ENCODE data around the gene ADGRF1.
A peak's percentile ranks its signal among the peaks of the same experiment; 100 is the strongest.
"Not testable (repeated sequence)": the region's sequence is repeated elsewhere in the genome, so short reads cannot be mapped to it uniquely, and the experiment has no call there.

ADGRF1 gene

GRCh38 chr6:47042275-47042791, at the start of gene ADGRF1:
Gene ADGRF1, minus strand, starts transcription at chr6:47042332. Its CDS starts 13,271 bp downstream, at chr6:47029061.
- no peak for FAIRE-seq

- no peak for FAIRE-seq
These were observed 48.7 kb upstream of the ADGRF1 start for GRCh38 chr6:47090881-47091280.

GRCh38 chr6:47089473-47089872, 47.3 kb upstream of the ADGRF1 start:
- FAIRE-seq = not testable (repeated sequence)

- FAIRE-seq = no peak
These were observed 44.1 kb upstream of the ADGRF1 start for GRCh38 chr6:47086051-47086770.

- no peak for FAIRE-seq
These were observed 42.5 kb upstream of the ADGRF1 start for GRCh38 chr6:47084610-47085009.

GRCh38 chr6:47083586-47084047, 41.5 kb upstream of the ADGRF1 start:
- peak; percentile 98 for FAIRE-seq

- FAIRE-seq = no peak
These were observed 38.0 kb upstream of the ADGRF1 start for GRCh38 chr6:47080083-47080596.

- no peak for FAIRE-seq
These were observed 37.5 kb upstream of the ADGRF1 start for GRCh38 chr6:47079638-47080037.

GRCh38 chr6:47078991-47079390, 36.9 kb upstream of the ADGRF1 start:
- FAIRE-seq = no peak

- no peak for FAIRE-seq
These were observed 34.6 kb upstream of the ADGRF1 start for GRCh38 chr6:47076422-47077344.

GRCh38 chr6:47075741-47076421, 33.7 kb upstream of the ADGRF1 start:
- no peak for FAIRE-seq

GRCh38 chr6:47075168-47075567, 33.0 kb upstream of the ADGRF1 start:
- FAIRE-seq = no peak

- FAIRE-seq = no peak
These were observed 31.3 kb upstream of the ADGRF1 start for GRCh38 chr6:47073125-47074110.

- no peak for FAIRE-seq
These were observed 30.5 kb upstream of the ADGRF1 start for GRCh38 chr6:47072667-47073066.

GRCh38 chr6:47071681-47072080, 29.5 kb upstream of the ADGRF1 start:
- no peak for FAIRE-seq

GRCh38 chr6:47070461-47070860, 28.3 kb upstream of the ADGRF1 start:
- FAIRE-seq = no peak

- FAIRE-seq = no peak
These were observed 27.0 kb upstream of the ADGRF1 start for GRCh38 chr6:47069156-47069555.

- FAIRE-seq = no peak
These were observed 24.3 kb upstream of the ADGRF1 start for GRCh38 chr6:47066418-47066817.

GRCh38 chr6:47064274-47064673, 22.1 kb upstream of the ADGRF1 start:
- no peak for FAIRE-seq

- no peak for FAIRE-seq
These were observed 20.2 kb upstream of the ADGRF1 start for GRCh38 chr6:47062346-47062745.
